LNCaP clone FGC (cell line): ENCODE measurements around the gene SLC46A2.

ENCODE experiments used
- DNase-seq: peaks from one replicate; pipeline ENCODE4 v3.0.0-alpha.2; 2011; ENCODE audit warnings: low read depth
- H3K4me3 ChIP-seq: 2 replicates; pipeline ENCODE4 v1.5.1; 2011; ENCODE audit warnings: mild to moderate bottlenecking, low read depth, low read length, control low read depth
- TF ChIP-seq, protein P1 (sequence below): IDR thresholded peaks from 2 replicates; pipeline ENCODE4 v1.5.1; 2012; ENCODE audit warnings: mild to moderate bottlenecking; ENCODE audit not compliant: control insufficient read depth, insufficient read depth; ENCODE audit errors: extremely low read depth

The SLC46A2 gene

GRCh38 chr9:112880650-112881049, 10.0 kb downstream of the SLC46A2 start:
- H3K4me3 ChIP-seq = no peak overlapping the region
- DNase-seq = no peak
- TF ChIP-seq, protein P1, sequence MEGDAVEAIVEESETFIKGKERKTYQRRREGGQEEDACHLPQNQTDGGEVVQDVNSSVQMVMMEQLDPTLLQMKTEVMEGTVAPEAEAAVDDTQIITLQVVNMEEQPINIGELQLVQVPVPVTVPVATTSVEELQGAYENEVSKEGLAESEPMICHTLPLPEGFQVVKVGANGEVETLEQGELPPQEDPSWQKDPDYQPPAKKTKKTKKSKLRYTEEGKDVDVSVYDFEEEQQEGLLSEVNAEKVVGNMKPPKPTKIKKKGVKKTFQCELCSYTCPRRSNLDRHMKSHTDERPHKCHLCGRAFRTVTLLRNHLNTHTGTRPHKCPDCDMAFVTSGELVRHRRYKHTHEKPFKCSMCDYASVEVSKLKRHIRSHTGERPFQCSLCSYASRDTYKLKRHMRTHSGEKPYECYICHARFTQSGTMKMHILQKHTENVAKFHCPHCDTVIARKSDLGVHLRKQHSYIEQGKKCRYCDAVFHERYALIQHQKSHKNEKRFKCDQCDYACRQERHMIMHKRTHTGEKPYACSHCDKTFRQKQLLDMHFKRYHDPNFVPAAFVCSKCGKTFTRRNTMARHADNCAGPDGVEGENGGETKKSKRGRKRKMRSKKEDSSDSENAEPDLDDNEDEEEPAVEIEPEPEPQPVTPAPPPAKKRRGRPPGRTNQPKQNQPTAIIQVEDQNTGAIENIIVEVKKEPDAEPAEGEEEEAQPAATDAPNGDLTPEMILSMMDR = no peak

DNA sequence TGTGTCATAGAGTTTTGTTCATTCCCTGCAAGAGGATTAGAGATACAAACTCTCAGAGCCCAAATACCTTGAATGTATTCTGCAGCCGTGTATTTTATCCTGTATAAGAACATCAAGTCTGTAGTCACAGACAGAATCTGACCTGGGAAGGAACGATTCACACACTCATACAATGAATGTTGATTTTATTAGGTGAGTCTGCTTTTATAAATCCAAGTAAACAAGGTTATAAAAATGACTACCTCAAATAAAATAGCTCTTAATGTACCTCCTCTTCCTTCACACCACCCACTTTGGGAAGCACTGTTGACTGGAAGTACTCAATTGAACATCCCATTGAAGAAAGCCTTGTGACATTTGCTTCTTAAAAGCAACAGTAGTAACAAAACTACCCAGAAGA, 11.9 kb downstream of the SLC46A2 start:
- DNase-seq = peak; percentile 67
- H3K4me3 ChIP-seq = no peak overlapping the region
- TF ChIP-seq, protein P1 = no peak

DNA sequence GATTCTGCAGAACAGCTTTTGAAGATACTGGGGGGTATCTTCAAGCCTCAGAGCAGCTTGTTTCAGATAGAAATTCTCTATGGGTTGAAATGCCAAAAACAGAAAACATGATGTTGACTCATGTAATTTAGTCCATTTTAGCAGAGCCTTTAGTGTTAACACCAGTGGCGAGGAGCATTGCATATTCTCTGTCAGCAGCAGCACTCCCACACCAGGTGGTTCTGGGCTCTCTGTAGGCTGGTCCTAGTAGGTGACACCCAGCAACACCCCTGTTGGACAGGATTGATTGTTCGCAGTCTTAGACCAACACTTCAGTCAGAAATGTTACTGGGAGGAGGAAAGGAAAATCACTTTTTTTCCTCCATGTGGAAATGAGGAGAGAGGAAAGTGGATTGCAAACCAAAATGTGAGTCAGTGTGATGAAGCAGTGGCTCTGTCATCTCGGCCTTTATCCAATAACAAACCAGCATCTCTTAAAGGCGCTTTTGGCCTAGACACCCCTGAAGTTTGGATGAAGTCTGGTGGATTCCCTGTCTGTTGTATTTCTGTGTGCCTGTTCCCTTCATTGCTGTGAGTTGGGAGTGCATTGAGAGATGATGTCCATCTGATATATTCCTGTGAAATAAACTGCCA, 16.8 kb downstream of the SLC46A2 start:
- TF ChIP-seq, protein P1 = no peak
- H3K4me3 ChIP-seq = no peak overlapping the region
- no peak for DNase-seq

GRCh38 chr9:112872019-112872418, 18.7 kb downstream of the SLC46A2 start:
- DNase-seq = no peak
- TF ChIP-seq, protein P1 = no peak

DNA sequence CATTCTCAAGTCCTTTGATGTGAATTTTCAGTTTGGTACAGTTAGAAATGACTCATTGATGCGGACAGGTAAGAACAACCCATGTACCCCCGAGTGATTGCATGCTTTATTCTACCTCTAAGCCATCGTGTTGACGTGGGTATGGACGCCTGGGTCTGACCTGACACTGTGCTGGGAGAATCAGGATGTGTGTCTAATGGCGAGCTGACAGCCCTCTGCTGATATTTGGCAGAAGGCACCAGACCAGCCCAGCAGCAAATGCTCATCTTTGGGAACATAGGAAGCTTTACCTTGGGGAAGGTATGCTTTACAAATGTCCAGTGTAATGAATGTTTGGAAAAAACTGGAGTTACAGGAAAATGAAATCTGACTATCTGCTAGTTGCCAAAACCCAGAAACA, 20.1 kb downstream of the SLC46A2 start:
- TF ChIP-seq, protein P1 = no peak
- DNase-seq = no peak
- H3K4me3 ChIP-seq = no peak overlapping the region

More at GRCh38 chr9:112872019-112872418, 18.7 kb downstream of the SLC46A2 start:
- H3K4me3 ChIP-seq = no peak overlapping the region

GRCh38 chr9:112869917-112870316, 20.8 kb downstream of the SLC46A2 start:
- TF ChIP-seq, protein P1 = no peak
- no peak overlapping the region for H3K4me3 ChIP-seq
- no peak for DNase-seq

- no peak overlapping the region for H3K4me3 ChIP-seq
- TF ChIP-seq, protein P1 = no peak
- DNase-seq = no peak
Observed at GRCh38 chr9:112869041-112869529, 21.6 kb downstream of the SLC46A2 start.
